Activated T-cell treated with anti-CD3 and anti-CD28 coated beads, Interleukin-2, amount 50 U/mL, for 24 hours (primary cell): ENCODE measurements around the gene PRICKLE2.

Experiments
- DNase-seq: peaks from one replicate; pipeline ENCODE4 v3.0.0-alpha.2; 2020
- H3K27ac Mint-ChIP-seq: 2 replicates; pipeline ENCODE4 v1.8.0; 2020; ENCODE audit warnings: mild to moderate bottlenecking, mixed read lengths
- H3K27me3 Mint-ChIP-seq: 2 replicates; pipeline ENCODE4 v1.8.0; 2020; ENCODE audit warnings: mixed read lengths
- H3K36me3 Mint-ChIP-seq: 2 replicates; pipeline ENCODE4 v1.8.0; 2020; ENCODE audit warnings: low read depth, mixed read lengths
- H3K4me1 Mint-ChIP-seq: 2 replicates; pipeline ENCODE4 v1.8.0; 2020; ENCODE audit warnings: low read depth, mixed read lengths
- H3K4me3 Mint-ChIP-seq: 2 replicates; pipeline ENCODE4 v1.8.0; 2020; ENCODE audit warnings: mild to moderate bottlenecking, moderate library complexity, mixed read lengths
- H3K9me3 Mint-ChIP-seq: 2 replicates; pipeline ENCODE4 v1.8.0; 2020; ENCODE audit warnings: mixed read lengths

PRICKLE2 gene

GRCh38 chr3:64262574-64263114, 37.4 kb upstream of the PRICKLE2 start:
- Mint-ChIP-seq H3K27me3 (peaks cover 42% of the 10 kb centered on the region), H3K36me3 (no peaks in the 10 kb centered on the region), H3K9me3 (no peaks in the 10 kb centered on the region), H3K27ac (no peak overlapping the region), H3K4me1 (no peaks in the 10 kb centered on the region), H3K4me3 (no peak overlapping the region)
- DNase-seq, result no peak

- DNase-seq, result no peak
- no peak overlapping the region for H3K27ac Mint-ChIP-seq
- H3K9me3 Mint-ChIP-seq, result no peaks in the 10 kb centered on the region
- no peaks in the 10 kb centered on the region for H3K4me1 Mint-ChIP-seq
- H3K36me3 Mint-ChIP-seq, result no peaks in the 10 kb centered on the region
- H3K27me3 Mint-ChIP-seq, result peaks cover 26% of the 10 kb centered on the region
- no peak overlapping the region for H3K4me3 Mint-ChIP-seq
Observed at GRCh38 chr3:64260431-64260830, 35.2 kb upstream of the PRICKLE2 start.

DNA sequence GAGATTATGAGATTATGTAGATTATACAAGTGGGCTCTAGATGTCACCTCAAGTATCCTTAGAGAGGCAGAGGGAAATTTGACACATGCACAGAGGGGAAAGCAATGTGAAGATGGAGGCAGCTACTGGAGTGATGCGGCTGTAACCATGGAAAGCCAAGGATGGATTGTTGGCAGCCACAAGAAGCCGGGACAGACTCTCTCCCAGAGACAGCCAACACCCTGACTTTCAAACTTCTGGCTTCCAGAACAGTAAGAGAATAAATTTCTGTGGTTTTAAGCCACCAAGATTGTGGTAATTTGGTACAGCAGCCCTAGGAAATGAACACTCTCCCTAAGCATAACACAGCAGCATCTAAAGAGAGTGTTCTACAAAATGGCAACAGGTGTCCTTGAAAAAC, 34.4 kb upstream of the PRICKLE2 start:
- Mint-ChIP-seq H3K9me3 (no peaks in the 10 kb centered on the region), H3K27ac (no peak overlapping the region)

DNA sequence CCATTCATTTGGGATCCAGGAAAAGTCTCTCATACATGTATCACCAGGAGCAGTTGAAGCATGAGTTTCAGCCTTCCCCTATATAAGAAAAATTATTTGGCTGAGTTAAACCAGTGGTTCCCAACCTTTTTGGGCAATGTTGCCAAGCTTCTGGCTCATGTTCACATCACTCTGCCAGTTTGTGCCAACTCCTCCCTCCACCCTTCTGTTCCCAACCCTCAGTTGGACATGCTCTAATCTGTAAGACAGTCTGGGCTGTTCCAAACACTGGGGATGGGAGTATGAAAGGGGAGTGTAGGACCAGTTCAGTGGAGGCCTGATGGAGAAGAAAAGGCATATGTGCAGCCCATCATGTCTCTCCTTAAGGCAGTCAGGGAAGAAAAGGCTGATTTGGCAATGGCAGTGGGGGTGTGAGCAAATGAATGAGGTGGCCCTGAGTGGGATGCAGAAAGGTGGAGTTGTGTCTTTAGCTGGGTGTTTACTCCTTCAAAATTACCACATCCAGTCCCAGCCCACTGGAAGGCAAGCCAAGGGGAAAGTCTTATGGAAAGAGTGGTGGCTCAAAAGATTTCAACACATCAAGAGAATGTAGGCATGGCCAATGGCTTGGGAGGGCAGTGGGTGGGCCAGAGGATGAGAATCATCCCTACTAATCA, 32.0 kb upstream of the PRICKLE2 start:
- no peaks in the 10 kb centered on the region for H3K9me3 Mint-ChIP-seq
- no peaks in the 10 kb centered on the region for H3K36me3 Mint-ChIP-seq
- H3K27ac Mint-ChIP-seq, result no peak overlapping the region
- H3K27me3 Mint-ChIP-seq, result peaks cover 21% of the 10 kb centered on the region
- no peaks in the 10 kb centered on the region for H3K4me1 Mint-ChIP-seq
- no peak for DNase-seq
- no peak overlapping the region for H3K4me3 Mint-ChIP-seq

More for the DNA sequence above, 34.4 kb upstream of the PRICKLE2 start:
- DNase-seq, result no peak
- no peak overlapping the region for H3K4me3 Mint-ChIP-seq
- H3K27me3 Mint-ChIP-seq, result peaks cover 23% of the 10 kb centered on the region
- H3K4me1 Mint-ChIP-seq, result no peaks in the 10 kb centered on the region
- H3K36me3 Mint-ChIP-seq, result no peaks in the 10 kb centered on the region

- Mint-ChIP-seq H3K27me3 (peaks cover 21% of the 10 kb centered on the region), H3K36me3 (no peaks in the 10 kb centered on the region), H3K4me3 (no peak overlapping the region), H3K27ac (no peak overlapping the region), H3K9me3 (no peaks in the 10 kb centered on the region), H3K4me1 (no peaks in the 10 kb centered on the region)
- DNase-seq, result no peak
Observed at GRCh38 chr3:64255741-64256340, 30.6 kb upstream of the PRICKLE2 start.

DNA sequence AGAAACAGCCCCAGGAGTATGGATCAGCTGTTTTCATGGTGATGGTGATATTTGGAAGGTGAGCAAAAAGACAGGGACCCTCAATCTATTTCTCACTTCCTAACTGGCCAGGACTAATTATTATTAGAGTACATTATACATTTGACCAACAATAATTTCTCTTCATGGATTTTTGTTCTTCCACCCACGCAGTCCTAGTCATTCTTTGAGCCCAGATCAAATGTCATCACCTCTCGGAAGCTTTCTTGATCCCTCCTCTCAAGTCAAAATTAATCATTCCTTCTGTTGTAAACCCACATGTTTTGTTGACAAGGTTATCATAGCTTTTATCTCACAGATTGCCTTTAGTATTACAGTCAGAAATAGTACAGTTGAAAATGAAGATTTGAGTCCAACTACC, 29.2 kb upstream of the PRICKLE2 start:
- H3K4me3 Mint-ChIP-seq, result no peak overlapping the region
- DNase-seq, result no peak
- peaks cover 20% of the 10 kb centered on the region for H3K27me3 Mint-ChIP-seq
- H3K4me1 Mint-ChIP-seq, result no peaks in the 10 kb centered on the region
- no peak overlapping the region for H3K27ac Mint-ChIP-seq
- H3K36me3 Mint-ChIP-seq, result no peaks in the 10 kb centered on the region
- no peaks in the 10 kb centered on the region for H3K9me3 Mint-ChIP-seq

GRCh38 chr3:64253689-64254088, 28.4 kb upstream of the PRICKLE2 start:
- DNase-seq, result no peak
- Mint-ChIP-seq H3K9me3 (no peaks in the 10 kb centered on the region), H3K36me3 (no peaks in the 10 kb centered on the region), H3K4me3 (no peak overlapping the region), H3K27me3 (peaks cover 21% of the 10 kb centered on the region), H3K4me1 (no peaks in the 10 kb centered on the region), H3K27ac (no peak overlapping the region)

- H3K36me3 Mint-ChIP-seq, result no peaks in the 10 kb centered on the region
- no peaks in the 10 kb centered on the region for H3K4me1 Mint-ChIP-seq
- DNase-seq, result no peak
- H3K9me3 Mint-ChIP-seq, result no peaks in the 10 kb centered on the region
- no peak overlapping the region for H3K27ac Mint-ChIP-seq
- H3K27me3 Mint-ChIP-seq, result peaks cover 11% of the 10 kb centered on the region
- H3K4me3 Mint-ChIP-seq, result no peak overlapping the region
Observed at GRCh38 chr3:64251019-64251418, 25.8 kb upstream of the PRICKLE2 start.

DNA sequence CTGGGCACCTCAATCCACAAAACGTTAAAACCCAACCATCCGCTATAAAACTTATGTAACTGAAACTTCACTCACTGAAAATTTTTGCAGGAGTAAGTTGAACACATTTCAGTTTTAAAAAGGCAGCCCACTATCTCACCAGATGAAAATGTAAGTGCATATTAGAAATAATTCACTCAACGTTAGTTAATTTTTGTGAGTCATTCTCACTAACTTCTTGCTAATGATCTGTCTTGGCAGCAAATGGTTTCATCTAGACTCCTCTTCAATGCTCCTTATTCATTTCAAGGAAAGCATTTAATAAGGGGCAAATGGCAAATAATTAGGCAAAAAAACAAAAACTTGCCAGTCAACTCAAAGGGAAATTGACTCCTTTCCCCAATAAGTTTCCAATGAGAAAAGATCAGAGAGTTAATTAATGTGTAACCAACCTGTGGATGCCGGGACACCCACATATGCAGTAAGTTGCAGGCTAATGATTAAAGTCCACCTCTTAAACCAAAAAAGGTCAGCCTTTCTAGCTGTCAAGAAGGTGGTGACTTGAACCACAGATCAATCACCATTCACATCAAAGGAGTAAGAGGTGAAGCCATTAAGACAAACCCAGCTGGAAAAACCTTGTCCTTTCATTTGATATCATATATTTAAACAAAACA, 22.9 kb upstream of the PRICKLE2 start:
- H3K4me3 Mint-ChIP-seq, result no peak overlapping the region
- no peak for DNase-seq

DNA sequence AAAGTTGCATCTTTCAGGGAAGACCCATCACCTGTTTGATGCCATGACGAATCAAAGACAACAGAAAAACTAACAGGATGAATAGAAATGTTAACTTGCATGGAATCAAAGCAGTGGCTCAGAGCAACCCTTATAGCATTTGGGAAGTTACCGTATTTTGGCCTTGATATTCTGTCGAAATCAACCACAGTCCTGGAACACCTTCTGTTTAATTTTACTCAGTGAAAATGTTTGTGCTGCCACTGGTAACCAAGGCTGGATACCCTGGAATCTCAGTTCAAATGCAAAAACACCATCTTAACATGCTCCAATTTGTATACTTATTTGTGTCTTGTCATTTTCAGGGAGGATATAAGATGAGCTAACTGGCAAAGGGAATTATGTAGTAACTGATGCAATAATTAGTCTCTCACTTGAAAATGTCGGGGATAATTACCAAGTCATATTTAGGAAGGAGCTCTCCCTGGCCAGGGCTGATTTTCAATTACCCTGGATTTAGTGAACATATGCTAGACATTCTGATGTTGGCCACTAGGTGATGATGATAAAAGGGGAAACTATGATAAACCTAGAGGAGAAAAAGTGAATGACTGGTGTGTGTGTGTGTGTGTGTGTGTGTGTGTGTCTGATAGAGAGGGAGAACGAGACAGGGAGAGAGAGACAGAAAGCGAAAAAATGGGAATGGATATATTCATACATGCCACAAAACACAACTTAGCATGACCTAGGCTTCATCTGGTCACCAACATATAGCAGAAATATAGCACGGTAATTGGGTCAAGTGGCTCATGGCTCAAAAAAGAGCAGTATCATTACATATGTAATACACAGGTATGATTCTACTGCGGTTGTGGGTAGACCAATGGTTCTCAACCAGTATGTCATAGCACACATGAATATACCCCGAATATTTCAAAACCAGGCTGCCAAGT, 19.0 kb upstream of the PRICKLE2 start:
- Mint-ChIP-seq H3K27me3 (peaks cover 5% of the 10 kb centered on the region), H3K27ac (no peak overlapping the region), H3K4me1 (no peaks in the 10 kb centered on the region), H3K9me3 (no peaks in the 10 kb centered on the region), H3K4me3 (no peak overlapping the region), H3K36me3 (no peaks in the 10 kb centered on the region)
- DNase-seq, result no peak

More for the DNA sequence above, 22.9 kb upstream of the PRICKLE2 start:
- H3K4me1 Mint-ChIP-seq, result no peaks in the 10 kb centered on the region
- no peaks in the 10 kb centered on the region for H3K9me3 Mint-ChIP-seq
- H3K27me3 Mint-ChIP-seq, result peaks cover 14% of the 10 kb centered on the region
- no peak overlapping the region for H3K27ac Mint-ChIP-seq
- H3K36me3 Mint-ChIP-seq, result no peaks in the 10 kb centered on the region

GRCh38 chr3:64242435-64242834, 17.2 kb upstream of the PRICKLE2 start:
- H3K27ac Mint-ChIP-seq, result no peak overlapping the region
- H3K36me3 Mint-ChIP-seq, result no peaks in the 10 kb centered on the region
- H3K27me3 Mint-ChIP-seq, result peaks cover 6% of the 10 kb centered on the region
- no peak overlapping the region for H3K4me3 Mint-ChIP-seq
- DNase-seq, result no peak
- H3K9me3 Mint-ChIP-seq, result no peaks in the 10 kb centered on the region
- H3K4me1 Mint-ChIP-seq, result no peaks in the 10 kb centered on the region

DNA sequence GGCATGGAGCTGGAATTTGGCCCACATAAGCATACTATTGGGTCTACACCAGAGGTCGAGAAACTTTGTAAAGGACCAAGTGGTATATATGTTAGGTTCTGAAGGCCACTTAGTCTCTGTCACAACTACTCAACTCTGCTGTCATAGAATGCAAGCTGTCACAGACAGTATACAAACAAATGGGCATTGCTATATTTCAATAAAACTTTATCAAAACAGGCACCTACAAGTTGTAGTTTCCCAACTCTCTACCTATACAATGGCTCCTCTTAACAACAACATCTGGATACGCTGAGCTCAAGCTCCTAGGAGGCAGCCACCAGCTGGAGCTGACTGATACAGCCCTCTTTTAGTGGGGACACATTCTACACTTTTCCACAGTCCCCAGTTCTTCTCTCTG, 15.7 kb upstream of the PRICKLE2 start:
- H3K4me3 Mint-ChIP-seq, result no peak overlapping the region
- H3K27me3 Mint-ChIP-seq, result peaks cover 6% of the 10 kb centered on the region
- H3K4me1 Mint-ChIP-seq, result no peaks in the 10 kb centered on the region
- DNase-seq, result no peak
- no peak overlapping the region for H3K27ac Mint-ChIP-seq
- H3K36me3 Mint-ChIP-seq, result no peaks in the 10 kb centered on the region
- H3K9me3 Mint-ChIP-seq, result no peaks in the 10 kb centered on the region

DNA sequence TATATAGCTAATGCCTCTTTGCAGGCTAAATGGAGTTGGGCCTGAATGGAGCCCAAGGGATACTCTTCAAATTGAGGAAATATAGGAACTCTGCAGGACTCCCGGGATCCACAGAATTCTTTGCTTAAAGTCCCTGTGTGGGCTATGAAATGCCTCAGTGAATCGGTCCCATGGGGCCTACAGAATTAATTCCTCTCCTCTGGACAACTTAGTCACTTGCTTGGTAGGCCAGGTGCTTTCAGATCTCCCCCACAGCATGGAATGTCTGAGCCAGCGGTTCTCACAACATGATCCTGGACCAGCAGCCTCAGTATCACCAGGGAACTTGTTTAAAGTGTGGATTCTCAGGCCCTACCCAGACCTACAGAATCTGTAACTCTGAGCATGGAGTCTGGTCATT, 15.1 kb upstream of the PRICKLE2 start:
- H3K36me3 Mint-ChIP-seq, result no peaks in the 10 kb centered on the region
- H3K27me3 Mint-ChIP-seq, result peaks cover 6% of the 10 kb centered on the region
- DNase-seq, result no peak
- H3K9me3 Mint-ChIP-seq, result no peaks in the 10 kb centered on the region
- H3K4me3 Mint-ChIP-seq, result no peak overlapping the region
- no peaks in the 10 kb centered on the region for H3K4me1 Mint-ChIP-seq
- H3K27ac Mint-ChIP-seq, result no peak overlapping the region

- Mint-ChIP-seq H3K9me3 (no peaks in the 10 kb centered on the region), H3K4me1 (no peaks in the 10 kb centered on the region), H3K36me3 (no peaks in the 10 kb centered on the region), H3K27me3 (peaks cover 6% of the 10 kb centered on the region), H3K4me3 (no peak overlapping the region), H3K27ac (no peak overlapping the region)
- no peak for DNase-seq
Observed at GRCh38 chr3:64239841-64240240, 14.6 kb upstream of the PRICKLE2 start.
